Measurements from ENCODE around the gene PEX26. TPM values are rescaled to one million over a fixed set of nuclear protein-coding genes. Genes with fewer than 3 reads are reported as not detected.

Gene PEX26
- total RNA-seq, 2 experiments from 2014 or later, result 57.8 to 59.7 TPM

GRCh38 chr22:18108187-18108586 lies 30.4 kb downstream of the PEX26 start:
- intact Hi-C loops (cut with micrococcal nuclease), result no loop called here
- ATAC-seq (no peak), DNase-seq (no peak)
- no peak for TF ChIP-seq CTCF (IDR thresholded peaks at IDR 0.05)
- Mint-ChIP-seq H3K9me3 (peaks cover 14% of the 10 kb centered on the region), H3K4me3 (no peak overlapping the region), H3K36me3 (ENCODE audit: low read depth) (peaks cover 37% of the 10 kb centered on the region), H3K4me1 (ENCODE audit: low read depth) (peaks cover 34% of the 10 kb centered on the region), H3K27me3 (peaks cover 35% of the 10 kb centered on the region), H3K27ac (no peak overlapping the region)
- ChIA-PET POLR2A (interaction anchor here (0.9 kb wide), 1 partner anchor 20 kb away, joined by 3 read pairs; no protein-coding TSS in a partner anchor), CTCF (interaction anchor here (1.0 kb wide), 1 partner anchor 32 kb away, joined by 3 read pairs; no protein-coding TSS in a partner anchor)

- H3K27me3 Mint-ChIP-seq, result peaks cover 39% of the 10 kb centered on the region
Measured at GRCh38 chr22:18109410-18110193, 31.8 kb downstream of the PEX26 start.

GRCh38 chr22:18110194-18110953 lies 32.6 kb downstream of the PEX26 start, which contains the start of gene TUBA8:
Gene TUBA8 (plus strand): TSS chr22:18110809. CDS start chr22:18110866, 57 bp downstream.
- DNase-seq (peak; percentile 61), ATAC-seq (peak; percentile 73)
- H3K27me3 Mint-ChIP-seq, result peaks cover 39% of the 10 kb centered on the region
- peaks cover 12% of the 10 kb centered on the region for H3K9me3 Mint-ChIP-seq
- no peak within 1 kb of the TSS for H3K27ac Mint-ChIP-seq
- H3K4me3 Mint-ChIP-seq, result peak within 1 kb of the TSS; percentile 54
- CTCF ChIA-PET, result no interaction called here
- H3K36me3 Mint-ChIP-seq (ENCODE audit: low read depth), result peaks cover 19% of the 10 kb centered on the region
- peaks cover 30% of the 10 kb centered on the region for H3K4me1 Mint-ChIP-seq (ENCODE audit: low read depth)
- POLR2A ChIA-PET, result interaction anchor here (0.5 to 0.7 kb wide), 2 partner anchors 32 to 39 kb away, joined by 3 read pairs; partner anchors contain the start of gene PEX26
- intact Hi-C loops (cut with micrococcal nuclease), result no loop called here
- no peak for TF ChIP-seq CTCF (IDR thresholded peaks at IDR 0.05)

More at GRCh38 chr22:18109410-18110193, 31.8 kb downstream of the PEX26 start:
- Mint-ChIP-seq H3K4me1 (ENCODE audit: low read depth) (peaks cover 34% of the 10 kb centered on the region), H3K27ac (no peak overlapping the region), H3K4me3 (peak overlapping the region; percentile 54), H3K36me3 (ENCODE audit: low read depth) (peaks cover 27% of the 10 kb centered on the region), H3K9me3 (peaks cover 13% of the 10 kb centered on the region)
- CTCF ChIA-PET, result no interaction called here
- TF ChIP-seq CTCF (IDR thresholded peaks at IDR 0.05), result no peak
- intact Hi-C loops (cut with micrococcal nuclease), result no loop called here
- POLR2A ChIA-PET, result no interaction called here
- ATAC-seq (no peak), DNase-seq (no peak)

- peaks cover 12% of the 10 kb centered on the region for H3K36me3 Mint-ChIP-seq (ENCODE audit: low read depth)
- H3K9me3 Mint-ChIP-seq, result peaks cover 9% of the 10 kb centered on the region
- H3K4me3 Mint-ChIP-seq, result peak overlapping the region; percentile 54
- ATAC-seq (no peak), DNase-seq (no peak)
- TF ChIP-seq CTCF (IDR thresholded peaks at IDR 0.05), result no peak
- CTCF ChIA-PET, result no interaction called here
- POLR2A ChIA-PET, result interaction anchor here (0.5 to 0.7 kb wide), 2 partner anchors 33 to 38 kb away, joined by 3 read pairs; partner anchors contain the start of gene PEX26
- H3K27me3 Mint-ChIP-seq, result peaks cover 36% of the 10 kb centered on the region
- H3K27ac Mint-ChIP-seq, result no peak overlapping the region
- H3K4me1 Mint-ChIP-seq (ENCODE audit: low read depth), result peaks cover 27% of the 10 kb centered on the region
- intact Hi-C loops (cut with micrococcal nuclease), result no loop called here
Measured at GRCh38 chr22:18110954-18111758, 33.4 kb downstream of the PEX26 start.

Measured in activated CD8-positive, alpha-beta T cell treated with anti-CD3 and anti-CD28 coated beads for 36 hours (primary cell).